SHP77 treated with DMSO at 0.1 percent for 48 hours (cell line): ENCODE data around the gene PPP2R2B.
"Not testable (repeated sequence)": the region's sequence is repeated elsewhere in the genome, so short reads cannot be mapped to it uniquely, and the experiment has no call there.

Source experiments
- DNase-seq: peaks from one replicate; lab custom pipeline; 2025; lab: John Stamatoyannopoulos, UW

The PPP2R2B gene

GRCh38 chr5:146652547-146652946, 226.0 kb downstream of the PPP2R2B start:
- DNase-seq, result no peak

GRCh38 chr5:146647656-146648199, 230.8 kb downstream of the PPP2R2B start:
- peak; percentile 32 for DNase-seq

GRCh38 chr5:146646441-146646840, 232.1 kb downstream of the PPP2R2B start:
- DNase-seq, result no peak

GRCh38 chr5:146645342-146645741, 233.2 kb downstream of the PPP2R2B start:
- DNase-seq, result peak; percentile 58

- peak; percentile 58 for DNase-seq
These were observed 233.7 kb downstream of the PPP2R2B start for GRCh38 chr5:146644831-146645230.

- DNase-seq, result no peak
These were observed 234.8 kb downstream of the PPP2R2B start for GRCh38 chr5:146643776-146644175.

GRCh38 chr5:146642410-146642809, 236.1 kb downstream of the PPP2R2B start:
- DNase-seq, result no peak

GRCh38 chr5:146641941-146642340, 236.6 kb downstream of the PPP2R2B start:
- DNase-seq, result no peak

GRCh38 chr5:146640285-146640896, 238.2 kb downstream of the PPP2R2B start:
- peak; percentile 25 for DNase-seq

- no peak for DNase-seq
These were observed 243.1 kb downstream of the PPP2R2B start for GRCh38 chr5:146635443-146635842.

GRCh38 chr5:146633323-146633764, 245.2 kb downstream of the PPP2R2B start:
- DNase-seq, result peak; percentile 84

- DNase-seq, result no peak
These were observed 245.8 kb downstream of the PPP2R2B start for GRCh38 chr5:146632620-146633322.

GRCh38 chr5:146630472-146630871, 248.1 kb downstream of the PPP2R2B start:
- no peak for DNase-seq

- DNase-seq, result no peak
These were observed 249.6 kb downstream of the PPP2R2B start for GRCh38 chr5:146628950-146629349.

GRCh38 chr5:146626936-146627335, 251.6 kb downstream of the PPP2R2B start:
- no peak for DNase-seq

GRCh38 chr5:146624179-146624578, 254.4 kb downstream of the PPP2R2B start:
- no peak for DNase-seq

GRCh38 chr5:146623666-146624065, 254.9 kb downstream of the PPP2R2B start:
- DNase-seq, result no peak

GRCh38 chr5:146623009-146623408, 255.5 kb downstream of the PPP2R2B start:
- DNase-seq, result no peak

GRCh38 chr5:146622391-146622790, 256.2 kb downstream of the PPP2R2B start:
- no peak for DNase-seq

- DNase-seq, result no peak
These were observed 257.9 kb downstream of the PPP2R2B start for GRCh38 chr5:146620669-146621051.

- DNase-seq, result no peak
These were observed 258.4 kb downstream of the PPP2R2B start for GRCh38 chr5:146620031-146620668.

- DNase-seq, result no peak
These were observed 260.1 kb downstream of the PPP2R2B start for GRCh38 chr5:146618434-146618833.

GRCh38 chr5:146609731-146610130, 268.8 kb downstream of the PPP2R2B start:
- DNase-seq, result not testable (repeated sequence)
